HepG2 (cell line): Measurements from ENCODE around the gene GRB2. TPM values are rescaled to one million over a fixed set of nuclear protein-coding genes. Genes with fewer than 3 reads are reported as not detected.
"Not testable (repeated sequence)": the region's sequence is repeated elsewhere in the genome, so short reads cannot be mapped to it uniquely, and the experiment has no call there.

Experiments used
- ATAC-seq: fragments of 200-7000 bp; cut with Tn5 transposase; 3 replicates; pipeline ENCODE4 v1.9.1; 2020; ENCODE audit warnings: mild to moderate bottlenecking, moderate library complexity
- BruUV-seq: library from RNA; stranded (reverse); fragments of 400-500 nt; replicated peaks from 2 replicates; lab custom pipeline; 2021; lab: Mats Ljungman, UMichigan
- CTCF ChIA-PET: fragments of 300-600 bp; formaldehyde crosslinking; extraction: SDS; loops from one replicate; lab custom pipeline; 2021; ENCODE audit warnings: low total read pairs, inconsistent platforms, low intra/inter-chr PET ratio; lab: Yijun Ruan, JAX
- POLR2A ChIA-PET: fragments of 350-600 bp; sonication (Branson Sonifier 250); formaldehyde crosslinking; loops from one replicate; lab custom pipeline; 2020; ENCODE audit warnings: antibody characterized with exemption, inconsistent platforms; lab: Yijun Ruan, JAX
- DNase-seq: peaks from one replicate; pipeline ENCODE4 v3.0.0-alpha.2; 2015; ENCODE audit warnings: low spot score
- FAIRE-seq: peaks from 3 replicates; lab custom pipeline; 2011; peaks lifted over from hg19 to GRCh38; lab: Jason Lieb, UNC
- H2AFZ ChIP-seq: one replicate; pipeline ENCODE4 v1.6.1; 2011; ENCODE audit warnings: low read length, inconsistent platforms
- H3K27ac ChIP-seq: fragments of 300-600 bp; 3 replicates; pipeline ENCODE4 v1.8.0; 2011; ENCODE audit warnings: mixed run types, mild to moderate bottlenecking, mixed read lengths, low read length, inconsistent platforms; ENCODE audit not compliant: insufficient read depth; ENCODE audit errors: extremely low read length
- H3K27me3 ChIP-seq, 2 experiments: fragments of 200-600 bp in 1 of 2; 2 replicates in 1 of 2; 3 replicates in 1 of 2; pipeline versions ENCODE4 v1.6.0 to v1.8.0; 2011; ENCODE audit warnings: low read length in 2 of 2, mild to moderate bottlenecking in 2 of 2, moderate library complexity in 2 of 2, inconsistent platforms in 1 of 2; ENCODE audit not compliant: insufficient read depth in 2 of 2, control insufficient read depth in 1 of 2
- H3K36me3 ChIP-seq, 2 experiments: fragments of 200-600 bp in 1 of 2; replicated peaks in 1 of 2; 2 replicates in 1 of 2; 3 replicates in 1 of 2; pipeline versions ENCODE4 v1.5.1 to v1.8.0; 2011; ENCODE audit warnings: low read length in 2 of 2, inconsistent platforms in 1 of 2; ENCODE audit not compliant: insufficient read depth in 2 of 2, control insufficient read depth in 1 of 2
- H3K4me1 ChIP-seq: 2 replicates; pipeline ENCODE4 v1.5.1; 2012; ENCODE audit warnings: low read length, inconsistent platforms; ENCODE audit not compliant: insufficient read depth
- H3K4me2 ChIP-seq: 2 replicates; pipeline ENCODE4 v1.6.0; 2011; ENCODE audit warnings: low read depth, low read length, inconsistent platforms
- H3K4me3 ChIP-seq, 3 experiments: fragments of 200-600 bp in 1 of 3; sonication (generic), shearing (Covaris generic) in 1 of 3; replicated peaks in 1 of 3; 2 replicates each; pipeline ENCODE4 v1.5.1; 2011 to 2016; ENCODE audit warnings: low read length in 3 of 3, inconsistent platforms in 2 of 3, low read depth in 2 of 3, mild to moderate bottlenecking in 2 of 3, control low read depth in 1 of 3, mixed read lengths in 1 of 3; ENCODE audit not compliant: insufficient read depth in 1 of 3
- H3K79me2 ChIP-seq: one replicate; pipeline ENCODE4 v1.6.1; 2011; ENCODE audit warnings: low read length, inconsistent platforms; ENCODE audit not compliant: insufficient read depth
- H3K9ac ChIP-seq: 2 replicates; pipeline ENCODE4 v1.6.0; 2011; ENCODE audit warnings: mild to moderate bottlenecking, low read depth, low read length, inconsistent platforms; ENCODE audit not compliant: insufficient read depth
- H3K9me3 ChIP-seq: 2 replicates; pipeline ENCODE4 v1.5.1; 2012; ENCODE audit warnings: mild to moderate bottlenecking, low read length
- H4K20me1 ChIP-seq: 2 replicates; pipeline ENCODE4 v1.6.0; 2011; ENCODE audit warnings: inconsistent platforms, mild to moderate bottlenecking, low read length, moderate library complexity; ENCODE audit not compliant: insufficient read depth
- GATAD2A ChIP-seq: IDR thresholded peaks from 2 replicates; pipeline ENCODE4 v1.6.1; 2016
- MEF2D ChIP-seq: sonication (generic); formaldehyde crosslinking; IDR thresholded peaks from 2 replicates; pipeline ENCODE4 v1.5.1; 2020; ENCODE audit warnings: mild to moderate bottlenecking, missing genetic modification reagents
- MIER3 ChIP-seq: IDR thresholded peaks from 2 replicates; pipeline ENCODE4 v1.6.1; 2016; ENCODE audit warnings: missing compliant biosample characterization, borderline replicate concordance
- RARA ChIP-seq: IDR thresholded peaks from 2 replicates; pipeline ENCODE4 v1.6.1; 2016; ENCODE audit warnings: missing genetic modification reagents, missing compliant biosample characterization
- SATB2 ChIP-seq: sonication (generic); formaldehyde crosslinking; IDR thresholded peaks from 2 replicates; pipeline ENCODE4 v1.5.0; 2020; ENCODE audit warnings: missing genetic modification reagents
- SRSF4 ChIP-seq: fragments of 200-400 bp; formaldehyde crosslinking; IDR thresholded peaks from one replicate; pipeline ENCODE4 v1.6.1; 2018; ENCODE audit warnings: mild to moderate bottlenecking, low read depth, low read length, moderate library complexity; ENCODE audit not compliant: poor library complexity, severe bottlenecking
- ZNF121 ChIP-seq: sonication (generic); formaldehyde crosslinking; IDR thresholded peaks from 2 replicates; pipeline ENCODE4 v1.5.0; 2020; ENCODE audit warnings: mild to moderate bottlenecking, missing genetic modification reagents
- ZNF143 ChIP-seq: sonication (generic); formaldehyde crosslinking; IDR thresholded peaks from 2 replicates; pipeline ENCODE4 v1.4.0; 2020; ENCODE audit warnings: missing genetic modification reagents
- ZNF770 ChIP-seq: sonication (generic); formaldehyde crosslinking; IDR thresholded peaks from 2 replicates; pipeline ENCODE4 v1.5.0; 2020; ENCODE audit warnings: mild to moderate bottlenecking, missing genetic modification reagents
- WGBS: methylation state at CpG from one replicate; pipeline ENCODE4 v1.1.6; 2017; ENCODE audit warnings: low lambda C conversion rate; 5-methylcytosine and 5-hydroxymethylcytosine counted together
- in situ Hi-C: cut with HindIII; loops from 2 replicates; pipeline ENCODE4 v1.10.0; 2017; ENCODE audit warnings: low pct_unique_long_range_greater_than_20kb; ENCODE audit not compliant: extremely low pct_ligation_motif_present
- intact Hi-C: fragments of 100-400 bp; cut with micrococcal nuclease; formaldehyde crosslinking; loops from one replicate; pipeline ENCODE4 v1.10.0; 2022; ENCODE audit not compliant: unreplicated experiment
- polyA plus RNA-seq, 8 experiments: library from polyadenylated mRNA; depleted of rRNA in 3 of 8; stranded (reverse) in 7 of 8; unstranded in 1 of 8; fragments of >200 nt; fragmentation: Illumina TruSeq in 4 of 8; extraction: Trizol in 4 of 8; gene quantifications; 2 replicates each; pipeline versions ENCODE4 v1.2.1 to v1.2.3, GENCODE V29; 2011 to 2016; ENCODE audit warnings: low read depth in 4 of 8, missing spikeins in 1 of 8, mixed read lengths in 1 of 8; ENCODE audit not compliant: insufficient read depth in 1 of 8
- total RNA-seq, 5 experiments: library from RNA; depleted of rRNA; stranded (reverse); fragments of >200 nt; fragmentation: Illumina TruSeq; extraction: Trizol; gene quantifications; 2 replicates each; pipeline ENCODE4 v1.2.3, GENCODE V29; 2016; ENCODE audit warnings: low read depth in 1 of 5
- TF ChIP-seq, protein P1 (sequence below), 2 experiments: sonication (generic) in 1 of 2; formaldehyde crosslinking in 1 of 2; IDR thresholded peaks; 2 replicates each; pipeline versions ENCODE4 v1.5.1 to v1.6.1; 2011 to 2020; ENCODE audit warnings: borderline replicate concordance in 1 of 2, low read depth in 1 of 2, low read length in 1 of 2, mild to moderate bottlenecking in 1 of 2, missing genetic modification reagents in 1 of 2, moderate library complexity in 1 of 2

Gene GRB2
- total and polyA plus RNA-seq, 2 of the 13 experiments (the other 11 are each of a cell fraction or from before 2014, with no cell fraction given) = 84.6 to 92.3 TPM

DNA sequence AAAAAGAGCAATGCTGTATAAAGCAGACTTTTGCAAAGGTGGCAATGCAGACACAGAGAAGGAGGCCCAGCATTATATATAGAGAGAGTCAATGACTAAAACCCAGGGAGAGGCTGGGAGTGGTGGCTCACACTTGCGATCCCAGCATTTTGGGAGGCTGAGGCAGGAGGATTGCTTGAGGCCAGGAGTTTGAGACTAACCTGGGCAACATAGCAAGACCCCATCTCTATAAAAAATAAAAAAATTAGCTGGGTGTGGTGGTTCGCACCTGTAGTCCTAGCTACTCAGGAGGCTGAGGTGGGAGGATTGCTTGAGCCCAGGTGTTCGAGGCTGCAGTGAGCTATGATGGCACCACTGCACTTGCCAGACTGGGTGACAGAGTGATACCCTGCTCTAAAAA is 49.2 kb upstream of the GRB2 start:
- BruUV-seq, FAIRE-seq, H3K9ac ChIP-seq, ATAC-seq, DNase-seq, H3K27me3 ChIP-seq, H3K4me2 ChIP-seq, H4K20me1 ChIP-seq, H3K4me3 ChIP-seq, H3K36me3 ChIP-seq, H3K27ac ChIP-seq, CTCF ChIA-PET, in situ Hi-C loops, H3K9me3 ChIP-seq, H2AFZ ChIP-seq: not testable (repeated sequence)
- TF ChIP-seq ZNF143 (0 out of 2 replicates have a peak, but pooled peaks have one; percentile 12), ZNF770 (peak; percentile 64), ZNF121 (peak; percentile 68)
- intact Hi-C loops = loop anchor here (5.0 kb wide), 1 partner anchor 58 kb away; no protein-coding TSS in a partner anchor
- H3K4me1 ChIP-seq = peaks cover 90% of the 10 kb centered on the region
- POLR2A ChIA-PET = interaction anchor here (3.4 kb wide), 1 partner anchor 27 kb away, joined by 35 read pairs; no protein-coding TSS in a partner anchor
- H3K79me2 ChIP-seq = peaks cover 22% of the 10 kb centered on the region
- WGBS = 91% methylated on average over 3 of the region's 3 CpGs

DNA sequence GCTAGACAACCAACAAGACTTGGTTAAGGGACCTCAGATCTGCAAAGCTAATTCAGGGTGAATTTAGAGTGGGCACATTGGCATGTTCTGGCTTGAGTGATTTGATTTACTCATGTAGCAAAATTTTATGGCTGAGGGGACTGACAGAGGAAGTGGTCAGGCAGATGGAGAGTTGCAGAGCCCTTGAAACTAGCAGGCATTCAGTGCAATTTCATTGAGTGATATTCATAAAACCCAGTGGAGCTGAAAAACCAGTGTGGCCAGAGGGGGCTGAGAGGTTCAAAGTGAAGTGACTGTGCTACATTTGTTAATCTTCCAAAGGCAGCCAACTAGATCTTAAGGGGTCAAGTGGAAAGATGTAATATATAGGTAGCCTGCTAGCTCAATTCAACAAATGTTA is 48.7 kb upstream of the GRB2 start:
- Histone ChIP-seq H3K27me3 (no peaks in the 10 kb centered on the region; a peak in 1 of 5 replicates), H3K4me3 (no peak overlapping the region), H3K4me2 (no peak overlapping the region), H3K79me2 (peaks cover 21% of the 10 kb centered on the region), H2AFZ (no peak overlapping the region), H3K36me3 (no peaks in the 10 kb centered on the region), H3K9me3 (no peaks in the 10 kb centered on the region), H3K27ac (no peak overlapping the region), H3K9ac (no peak overlapping the region), H3K4me1 (peaks cover 87% of the 10 kb centered on the region), H4K20me1 (no peaks in the 10 kb centered on the region)
- DNase-seq = no peak
- ATAC-seq = no peak
- POLR2A ChIA-PET = interaction anchor here (1.6 to 3.4 kb wide), 2 partner anchors 26 to 326 kb away, joined by 3 to 35 read pairs; a partner anchor contains a TSS
- no TSS peak for BruUV-seq
- TF ChIP-seq RARA (CRISPR knock-in tag) (no peak), GATAD2A (CRISPR knock-in tag) (no peak), MEF2D (CRISPR knock-in tag) (0 out of 2 replicates have a peak, but pooled peaks have one; percentile 13), SRSF4 (no peak), SATB2 (no peak), MIER3 (CRISPR knock-in tag) (no peak)
- TF ChIP-seq, protein P1, sequence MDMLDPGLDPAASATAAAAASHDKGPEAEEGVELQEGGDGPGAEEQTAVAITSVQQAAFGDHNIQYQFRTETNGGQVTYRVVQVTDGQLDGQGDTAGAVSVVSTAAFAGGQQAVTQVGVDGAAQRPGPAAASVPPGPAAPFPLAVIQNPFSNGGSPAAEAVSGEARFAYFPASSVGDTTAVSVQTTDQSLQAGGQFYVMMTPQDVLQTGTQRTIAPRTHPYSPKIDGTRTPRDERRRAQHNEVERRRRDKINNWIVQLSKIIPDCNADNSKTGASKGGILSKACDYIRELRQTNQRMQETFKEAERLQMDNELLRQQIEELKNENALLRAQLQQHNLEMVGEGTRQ (IDR thresholded peaks at IDR 0.05; ENCODE audit: low read depth, low read length) = no peak
- TF ChIP-seq, protein P1 (CRISPR knock-in tag; IDR thresholded peaks at IDR 0.05; ENCODE audit: borderline replicate concordance) = no peak
- CTCF ChIA-PET = no interaction called here
- no peak for FAIRE-seq
- intact Hi-C loops (no loop called here), in situ Hi-C loops (no loop called here)
